ENCODE data around the gene PIP5KL1.

DNA sequence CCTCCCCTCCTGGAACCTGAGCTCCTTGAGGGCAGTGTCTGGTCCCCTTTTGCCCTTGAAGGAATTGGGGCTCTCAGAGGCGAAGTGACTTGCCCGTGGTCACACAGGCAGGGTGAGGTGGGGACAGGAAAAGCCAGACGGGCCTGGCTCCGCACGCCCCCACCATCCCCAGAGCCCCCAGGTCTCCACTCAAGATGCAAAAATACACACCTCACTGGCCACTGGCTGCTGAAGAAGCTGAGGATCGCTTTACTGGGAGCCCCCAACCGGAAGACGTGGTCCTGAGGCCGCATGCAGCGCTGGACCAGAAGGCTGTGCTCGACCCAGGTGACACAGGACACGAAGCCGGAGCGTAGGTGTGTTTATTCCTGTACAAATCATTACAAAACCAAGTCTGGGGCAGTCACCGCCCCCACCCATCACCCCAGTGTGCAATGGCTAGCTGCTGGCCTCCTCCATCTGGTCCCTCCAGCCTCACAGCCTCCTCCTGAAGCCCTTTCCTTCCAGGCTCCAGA, 45.5 kb downstream of the PIP5KL1 start:
- no peak for TF ChIP-seq CTCF (conservative IDR thresholded peaks at IDR 0.05; ENCODE audit: low read length)
- TF ChIP-seq EZH2phosphoT487 (IDR thresholded peaks at IDR 0.05; ENCODE audit: borderline replicate concordance, low read depth, low read length), result no peak

All from OCI-LY7 (cell line).